Muscle layer of duodenum (tissue), 2 donors: ENCODE measurements around the gene LRMDA.

Source experiments
- H3K27ac ChIP-seq: one replicate; pipeline ENCODE4 v1.7.0; 2013; ENCODE audit warnings: mild to moderate bottlenecking, low read length
- H3K27me3 ChIP-seq: one replicate; pipeline ENCODE4 v1.7.0; 2013; ENCODE audit warnings: low read depth, mild to moderate bottlenecking, control low read depth, low read length
- H3K36me3 ChIP-seq, 2 donors: one replicate each; pipeline ENCODE4 v1.7.0; 2013; ENCODE audit warnings: low read length in 2 of 2, control low read depth in 1 of 2, mild to moderate bottlenecking in 1 of 2; ENCODE audit not compliant: insufficient read depth in 2 of 2, control insufficient read depth in 1 of 2
- H3K4me1 ChIP-seq, 2 donors: one replicate each; pipeline ENCODE4 v1.7.0; 2013; ENCODE audit warnings: low read length in 2 of 2, mild to moderate bottlenecking in 2 of 2, control low read depth in 1 of 2, moderate library complexity in 1 of 2; ENCODE audit not compliant: insufficient read depth in 2 of 2, control insufficient read depth in 1 of 2
- H3K4me3 ChIP-seq, 2 donors: one replicate each; pipeline ENCODE4 v1.7.0; 2013; ENCODE audit warnings: low read length in 2 of 2, low read depth in 1 of 2, mild to moderate bottlenecking in 1 of 2
- H3K9me3 ChIP-seq, 2 donors: one replicate each; pipeline ENCODE4 v1.7.0; 2013; ENCODE audit warnings: low read length in 2 of 2, control low read depth in 1 of 2, mild to moderate bottlenecking in 1 of 2; ENCODE audit not compliant: control insufficient read depth in 1 of 2
- donor health status: healthy.

The LRMDA gene

DNA sequence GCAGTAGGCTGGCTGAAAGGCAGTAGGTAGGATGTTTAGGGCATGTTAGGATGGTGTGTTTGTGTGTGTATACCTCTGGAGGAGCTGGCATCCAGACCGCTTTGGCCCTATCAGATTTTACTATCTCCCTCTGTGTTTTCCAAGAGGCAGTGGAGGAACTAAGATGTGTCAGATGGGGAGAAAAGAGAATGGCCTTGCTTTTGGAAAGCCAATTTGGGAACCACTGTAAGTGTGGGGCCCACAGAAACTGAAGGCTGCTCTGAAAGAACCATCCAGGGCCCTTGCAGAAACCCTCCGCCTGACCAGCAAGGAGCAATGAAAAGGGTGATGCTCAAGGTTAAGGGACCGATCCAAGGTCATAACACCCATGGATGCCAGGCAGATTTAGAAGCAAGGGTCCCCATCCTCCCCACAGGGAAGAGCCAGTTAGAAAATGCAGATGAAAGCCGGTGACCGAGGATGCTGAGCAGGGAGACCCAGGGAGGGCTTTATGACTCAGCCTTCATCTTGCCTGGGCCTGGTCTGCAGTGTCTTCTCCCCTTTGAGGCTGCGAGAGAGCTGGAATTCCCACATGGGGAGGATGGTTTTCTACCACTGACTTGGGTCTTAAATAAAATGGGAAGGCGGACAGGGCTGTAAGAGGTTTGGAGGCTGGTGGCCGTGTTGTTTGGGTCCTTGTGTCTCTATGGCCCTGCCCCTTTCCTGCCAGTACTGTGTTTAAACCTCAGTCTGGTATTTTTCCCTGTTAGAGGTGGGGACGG, 275.8 kb downstream of the LRMDA start:
- Histone ChIP-seq H3K4me1 (peaks cover 0 to 13% of the 10 kb centered on the region in 2 donors), H3K4me3 (no peak overlapping the region), H3K36me3 (no peaks in the 10 kb centered on the region), H3K27me3 (no peaks in the 10 kb centered on the region), H3K27ac (no peak overlapping the region), H3K9me3 (no peaks in the 10 kb centered on the region)

DNA sequence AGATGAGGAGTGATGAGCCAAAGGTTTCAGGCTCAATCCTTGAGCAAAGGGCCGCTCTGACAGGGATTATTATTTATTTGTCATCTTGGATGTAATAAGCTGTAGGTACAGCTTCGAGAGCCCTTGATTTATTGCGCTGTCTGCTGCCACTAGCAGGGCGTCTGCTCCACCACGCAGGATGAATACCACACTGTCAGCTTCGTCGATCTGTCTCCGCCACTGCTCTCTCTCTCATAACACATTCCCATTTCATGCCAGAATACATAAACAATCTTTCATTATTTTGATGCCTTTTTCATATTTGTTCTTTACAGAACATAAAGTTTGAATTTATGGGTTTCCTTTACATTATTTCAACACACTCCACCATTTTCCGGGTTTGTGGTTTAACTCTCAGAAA, 276.6 kb downstream of the LRMDA start:
- no peak overlapping the region for H3K27ac ChIP-seq
- H3K9me3 ChIP-seq = no peaks in the 10 kb centered on the region
- H3K4me1 ChIP-seq = peaks cover 0 to 13% of the 10 kb centered on the region in 2 donors
- H3K4me3 ChIP-seq = no peak overlapping the region
- H3K27me3 ChIP-seq = no peaks in the 10 kb centered on the region
- no peaks in the 10 kb centered on the region for H3K36me3 ChIP-seq

DNA sequence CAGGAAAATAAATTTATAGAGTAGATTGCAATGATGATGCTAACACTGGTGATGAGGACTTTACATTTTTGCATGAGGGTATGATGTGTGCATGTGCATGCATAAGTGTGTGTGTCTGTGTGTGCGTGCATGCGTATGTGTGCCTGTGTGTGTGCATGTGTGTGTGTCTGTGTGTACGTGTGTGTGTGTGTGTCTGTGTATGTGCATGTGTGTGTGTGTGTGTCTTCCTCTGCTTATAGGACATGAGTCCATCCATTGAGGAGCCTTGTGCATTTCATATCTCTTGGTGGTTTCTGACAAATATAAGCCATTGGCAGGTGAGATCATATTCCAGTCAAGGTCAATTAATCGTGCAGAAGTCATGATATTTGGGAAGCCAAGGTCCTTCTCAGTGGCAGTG, 277.8 kb downstream of the LRMDA start:
- Histone ChIP-seq H3K36me3 (no peaks in the 10 kb centered on the region), H3K4me1 (peaks cover 0 to 13% of the 10 kb centered on the region in 2 donors), H3K9me3 (no peaks in the 10 kb centered on the region), H3K27me3 (no peaks in the 10 kb centered on the region), H3K4me3 (no peak overlapping the region), H3K27ac (no peak overlapping the region)

DNA sequence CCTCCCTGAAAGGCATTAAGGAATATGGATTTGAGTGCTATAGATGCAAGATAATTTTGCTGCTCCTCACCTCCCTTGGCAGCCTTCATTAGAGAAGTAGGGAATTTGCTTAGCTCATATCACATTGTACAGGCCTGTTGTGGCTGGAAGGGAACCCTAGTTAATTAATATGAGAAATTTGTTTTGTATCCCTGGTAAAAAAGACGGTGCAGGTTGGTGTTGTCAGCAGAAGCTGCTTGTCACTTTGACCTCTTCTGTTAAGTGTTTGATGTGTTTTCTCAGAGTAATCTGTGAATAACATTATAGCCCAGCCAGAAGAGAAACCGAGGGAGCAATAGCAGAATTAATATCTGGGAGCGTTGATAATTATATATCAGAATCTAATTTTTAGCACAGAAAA, 278.4 kb downstream of the LRMDA start:
- Histone ChIP-seq H3K27me3 (no peaks in the 10 kb centered on the region), H3K4me3 (no peak overlapping the region), H3K9me3 (no peaks in the 10 kb centered on the region), H3K27ac (no peak overlapping the region), H3K36me3 (no peaks in the 10 kb centered on the region), H3K4me1 (peaks cover 0 to 13% of the 10 kb centered on the region in 2 donors)

DNA sequence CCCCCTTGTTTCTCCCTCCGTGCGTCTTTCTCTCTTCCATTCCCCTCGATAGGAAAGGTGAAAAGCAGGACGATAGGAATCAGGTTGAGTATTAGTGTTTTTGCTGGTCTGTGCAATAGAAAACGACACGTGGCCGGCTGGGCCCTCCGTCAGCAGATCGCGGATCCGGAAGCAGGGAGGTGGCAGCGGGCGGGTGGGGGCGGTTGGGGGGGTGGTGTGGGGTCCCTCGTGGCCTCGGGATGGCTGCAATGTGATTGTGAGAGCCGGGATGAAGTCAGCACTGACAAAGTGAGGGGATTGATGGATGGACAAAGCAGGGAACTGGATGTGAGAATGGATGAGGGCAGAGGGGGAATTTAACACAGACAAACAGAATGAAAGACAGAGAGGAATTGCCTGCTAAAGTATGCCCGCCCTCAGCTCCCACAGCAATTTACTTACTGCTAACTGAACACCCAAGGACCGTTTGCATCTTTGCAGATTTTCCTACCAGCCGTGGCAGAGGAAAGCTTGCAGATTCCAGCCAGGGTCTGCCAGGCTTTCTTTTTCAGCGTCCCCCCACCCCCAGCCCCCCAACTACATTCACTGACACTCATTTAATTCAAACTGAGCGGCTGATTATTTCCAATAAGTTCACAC, 280.9 kb downstream of the LRMDA start:
- Histone ChIP-seq H3K27ac (no peak overlapping the region), H3K4me3 (no peak overlapping the region)

GRCh38 chr10:75716506-75716905, 285.1 kb downstream of the LRMDA start:
- H3K4me3 ChIP-seq = no peak overlapping the region
- H3K27ac ChIP-seq = no peak overlapping the region
- H3K9me3 ChIP-seq = no peaks in the 10 kb centered on the region
- H3K36me3 ChIP-seq = no peaks in the 10 kb centered on the region
- H3K4me1 ChIP-seq = no peaks in the 10 kb centered on the region
- H3K27me3 ChIP-seq = no peaks in the 10 kb centered on the region

More for the DNA sequence above, 280.9 kb downstream of the LRMDA start:
- Histone ChIP-seq H3K9me3 (no peaks in the 10 kb centered on the region), H3K27me3 (no peaks in the 10 kb centered on the region), H3K36me3 (no peaks in the 10 kb centered on the region), H3K4me1 (peaks cover 0 to 9% of the 10 kb centered on the region in 2 donors)

DNA sequence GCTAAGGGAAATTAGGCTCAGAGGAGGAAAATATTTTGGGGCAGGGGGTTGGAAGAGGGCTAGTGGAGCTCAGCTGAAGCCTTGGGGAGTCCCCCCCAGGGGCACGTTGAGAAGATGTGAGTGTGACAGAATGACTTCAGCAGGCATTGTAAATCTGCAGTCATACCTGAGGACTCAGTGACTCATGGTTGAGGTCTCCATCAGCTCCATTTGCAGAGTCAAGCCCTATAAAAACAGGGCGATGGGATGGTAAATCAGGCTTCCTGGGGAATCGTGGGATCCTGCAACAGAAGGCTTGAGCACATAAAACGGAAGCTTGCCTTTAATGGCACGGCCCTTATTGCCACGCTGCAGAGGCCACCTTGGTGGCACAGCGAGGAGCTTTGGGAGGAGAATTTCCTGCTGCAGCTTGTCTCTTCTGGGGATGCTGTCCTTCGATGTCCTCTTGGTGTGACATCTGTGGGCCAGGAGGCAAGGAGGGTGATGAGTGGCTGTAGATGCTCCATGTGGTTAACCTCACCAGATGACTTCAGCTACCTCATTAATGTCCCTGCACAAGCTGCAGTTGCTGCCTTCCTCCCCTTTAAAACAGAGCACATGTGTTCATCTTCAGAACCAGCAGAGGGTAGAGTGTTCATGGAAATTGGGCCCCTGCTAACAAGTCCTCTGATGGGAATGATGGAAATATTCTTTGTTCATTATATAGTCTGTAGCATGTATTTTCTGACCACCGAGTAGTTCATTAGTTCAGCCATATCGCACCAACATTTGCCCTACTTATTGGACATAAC, 285.9 kb downstream of the LRMDA start:
- Histone ChIP-seq H3K27ac (no peak overlapping the region), H3K4me3 (no peak overlapping the region), H3K4me1 (no peaks in the 10 kb centered on the region), H3K36me3 (no peaks in the 10 kb centered on the region), H3K9me3 (no peaks in the 10 kb centered on the region), H3K27me3 (no peaks in the 10 kb centered on the region)

- Histone ChIP-seq H3K27me3 (no peaks in the 10 kb centered on the region), H3K27ac (no peak overlapping the region), H3K4me3 (no peak overlapping the region), H3K36me3 (no peaks in the 10 kb centered on the region), H3K9me3 (no peaks in the 10 kb centered on the region), H3K4me1 (no peaks in the 10 kb centered on the region)
Measured at GRCh38 chr10:75718991-75719390, 287.6 kb downstream of the LRMDA start.

DNA sequence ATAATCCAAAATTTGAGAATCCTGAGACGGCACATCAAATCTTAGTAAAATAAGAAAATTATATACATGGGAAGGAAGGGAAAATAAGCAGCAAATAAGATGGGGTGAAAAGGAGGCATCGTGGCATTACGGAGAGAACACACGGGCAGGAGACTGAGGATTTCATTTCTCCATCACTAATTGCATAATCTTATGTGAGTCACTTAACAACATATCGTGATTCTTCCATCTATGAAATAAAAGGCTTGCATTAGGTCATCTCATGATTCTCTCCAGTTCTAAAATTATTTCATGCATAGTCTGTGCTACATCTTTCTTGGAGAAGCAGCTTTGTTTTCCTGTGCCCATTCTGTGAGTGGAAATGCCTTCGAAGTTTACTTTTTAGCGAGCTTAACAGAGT, 288.7 kb downstream of the LRMDA start:
- Histone ChIP-seq H3K4me3 (no peak overlapping the region), H3K4me1 (no peaks in the 10 kb centered on the region), H3K36me3 (no peaks in the 10 kb centered on the region), H3K27ac (no peak overlapping the region), H3K9me3 (no peaks in the 10 kb centered on the region), H3K27me3 (no peaks in the 10 kb centered on the region)

DNA sequence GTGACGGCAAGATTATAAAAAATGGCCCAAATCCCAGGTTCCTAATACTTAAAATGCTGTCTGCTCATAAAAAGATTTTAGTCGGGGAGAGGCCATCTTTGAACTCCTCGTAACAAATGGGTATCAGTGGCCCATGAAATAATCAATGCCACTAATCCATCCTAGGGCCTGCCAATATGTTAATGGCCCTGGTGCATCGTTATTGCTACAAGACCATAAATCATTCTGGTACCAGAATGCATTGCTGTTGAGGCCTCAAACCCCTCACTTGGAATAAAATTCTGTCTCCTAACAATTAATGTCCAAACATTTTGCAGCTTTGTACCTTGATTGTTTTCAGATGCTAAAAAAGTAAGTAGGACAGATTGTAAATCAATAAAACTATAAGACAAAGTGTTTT, 290.6 kb downstream of the LRMDA start:
- Histone ChIP-seq H3K27me3 (no peaks in the 10 kb centered on the region), H3K36me3 (no peaks in the 10 kb centered on the region), H3K4me3 (no peak overlapping the region), H3K9me3 (no peaks in the 10 kb centered on the region), H3K27ac (no peak overlapping the region), H3K4me1 (no peaks in the 10 kb centered on the region)

- no peaks in the 10 kb centered on the region for H3K9me3 ChIP-seq
- no peak overlapping the region for H3K4me3 ChIP-seq
- H3K4me1 ChIP-seq = no peaks in the 10 kb centered on the region
- H3K27me3 ChIP-seq = no peaks in the 10 kb centered on the region
- no peaks in the 10 kb centered on the region for H3K36me3 ChIP-seq
- H3K27ac ChIP-seq = no peak overlapping the region
Measured at GRCh38 chr10:75722609-75723008, 291.2 kb downstream of the LRMDA start.
